ENCODE data around the gene DBF4.
A peak's percentile ranks its signal among the peaks of the same experiment; 100 is the strongest.
"Not testable (repeated sequence)": the region's sequence is repeated elsewhere in the genome, so short reads cannot be mapped to it uniquely, and the experiment has no call there.

Gene DBF4

GRCh38 chr7:87926581-87927461 is 50.5 kb downstream of the DBF4 start:
- H3K4me3 ChIP-seq (ENCODE audit: low read depth, low read length): 0 out of 2 replicates have a peak overlapping the region, but pooled peaks have one; percentile 23
- no peaks in the 10 kb centered on the region for H3K27me3 ChIP-seq (ENCODE audit: control insufficient read depth, insufficient read depth, low read length)
- no peaks in the 10 kb centered on the region for H3K36me3 ChIP-seq (ENCODE audit: control insufficient read depth, insufficient read depth, low read length)
- H3K9me3 ChIP-seq (ENCODE audit: control insufficient read depth, insufficient read depth, low read length): no peaks in the 10 kb centered on the region
- peaks cover 14% of the 10 kb centered on the region for H3K4me1 ChIP-seq (ENCODE audit: control insufficient read depth, insufficient read depth, low read length)
- peak overlapping the region; percentile 61 for H3K27ac ChIP-seq (ENCODE audit: low read depth, low read length)
- H3K9ac ChIP-seq (ENCODE audit: low read depth, low read length): no peak overlapping the region

GRCh38 chr7:87933605-87933952 is 57.3 kb downstream of the DBF4 start:
- no peaks in the 10 kb centered on the region for H3K9me3 ChIP-seq (ENCODE audit: control insufficient read depth, insufficient read depth, low read length)
- H3K27ac ChIP-seq (ENCODE audit: low read depth, low read length): no peak overlapping the region
- H3K27me3 ChIP-seq (ENCODE audit: control insufficient read depth, insufficient read depth, low read length): peaks cover 10% of the 10 kb centered on the region
- peaks cover 3% of the 10 kb centered on the region; the same call in 1 of the 2 replicates for H3K4me1 ChIP-seq (ENCODE audit: control insufficient read depth, insufficient read depth, low read length)
- no peak overlapping the region for H3K9ac ChIP-seq (ENCODE audit: low read depth, low read length)
- H3K4me3 ChIP-seq (ENCODE audit: low read depth, low read length): peak overlapping the region; percentile 80
- H3K36me3 ChIP-seq (ENCODE audit: control insufficient read depth, insufficient read depth, low read length): no peaks in the 10 kb centered on the region

GRCh38 chr7:87933953-87934698 is 57.8 kb downstream of the DBF4 start, which contains the start of gene ADAM22:
TSS of gene ADAM22 (plus strand) at chr7:87934251. CDS start at chr7:87934466, 215 bp downstream.
- H3K27ac ChIP-seq (ENCODE audit: low read depth, low read length): peak within 1 kb of the TSS; percentile 74
- peak within 1 kb of the TSS; percentile 80 for H3K4me3 ChIP-seq (ENCODE audit: low read depth, low read length)
- H3K27me3 ChIP-seq (ENCODE audit: control insufficient read depth, insufficient read depth, low read length): peaks cover 10% of the 10 kb centered on the region

GRCh38 chr7:87934699-87935383 is 58.5 kb downstream of the DBF4 start:
- Histone ChIP-seq H3K4me1 (ENCODE audit: control insufficient read depth, insufficient read depth, low read length) (peaks cover 3% of the 10 kb centered on the region; the same call in 1 of the 2 replicates), H3K27ac (ENCODE audit: low read depth, low read length) (no peak overlapping the region), H3K4me3 (ENCODE audit: low read depth, low read length) (peak overlapping the region; percentile 80), H3K9ac (ENCODE audit: low read depth, low read length) (peak overlapping the region; percentile 78), H3K27me3 (ENCODE audit: control insufficient read depth, insufficient read depth, low read length) (peaks cover 10% of the 10 kb centered on the region), H3K9me3 (ENCODE audit: control insufficient read depth, insufficient read depth, low read length) (no peaks in the 10 kb centered on the region), H3K36me3 (ENCODE audit: control insufficient read depth, insufficient read depth, low read length) (peaks cover 8% of the 10 kb centered on the region)

More at GRCh38 chr7:87933953-87934698, 57.8 kb downstream of the DBF4 start, which contains the start of gene ADAM22:
- H3K4me1 ChIP-seq (ENCODE audit: control insufficient read depth, insufficient read depth, low read length): peaks cover 3% of the 10 kb centered on the region; the same call in 1 of the 2 replicates
- peak within 1 kb of the TSS; percentile 78 for H3K9ac ChIP-seq (ENCODE audit: low read depth, low read length)
- peaks cover 3% of the 10 kb centered on the region for H3K36me3 ChIP-seq (ENCODE audit: control insufficient read depth, insufficient read depth, low read length)
- no peaks in the 10 kb centered on the region for H3K9me3 ChIP-seq (ENCODE audit: control insufficient read depth, insufficient read depth, low read length)

- H3K36me3 ChIP-seq (ENCODE audit: control insufficient read depth, insufficient read depth, low read length): peaks cover 8% of the 10 kb centered on the region
- no peak overlapping the region for H3K27ac ChIP-seq (ENCODE audit: low read depth, low read length)
- H3K4me3 ChIP-seq (ENCODE audit: low read depth, low read length): peak overlapping the region; percentile 80
- no peak overlapping the region for H3K9ac ChIP-seq (ENCODE audit: low read depth, low read length)
- H3K4me1 ChIP-seq (ENCODE audit: control insufficient read depth, insufficient read depth, low read length): peaks cover 3% of the 10 kb centered on the region; the same call in 1 of the 2 replicates
- H3K27me3 ChIP-seq (ENCODE audit: control insufficient read depth, insufficient read depth, low read length): peaks cover 10% of the 10 kb centered on the region
- no peaks in the 10 kb centered on the region for H3K9me3 ChIP-seq (ENCODE audit: control insufficient read depth, insufficient read depth, low read length)
Observed at GRCh38 chr7:87935384-87935706, 59.1 kb downstream of the DBF4 start.

GRCh38 chr7:87941138-87941537 is 64.8 kb downstream of the DBF4 start:
- Histone ChIP-seq H3K4me1 (ENCODE audit: control insufficient read depth, insufficient read depth, low read length) (no peaks in the 10 kb centered on the region), H3K27me3 (ENCODE audit: control insufficient read depth, insufficient read depth, low read length) (no peaks in the 10 kb centered on the region), H3K9me3 (ENCODE audit: control insufficient read depth, insufficient read depth, low read length) (no peaks in the 10 kb centered on the region), H3K9ac (ENCODE audit: low read depth, low read length) (no peak overlapping the region), H3K36me3 (ENCODE audit: control insufficient read depth, insufficient read depth, low read length) (peaks cover 8% of the 10 kb centered on the region), H3K27ac (ENCODE audit: low read depth, low read length) (no peak overlapping the region), H3K4me3 (ENCODE audit: low read depth, low read length) (no peak overlapping the region)

- no peaks in the 10 kb centered on the region for H3K27me3 ChIP-seq (ENCODE audit: control insufficient read depth, insufficient read depth, low read length)
- no peaks in the 10 kb centered on the region for H3K9me3 ChIP-seq (ENCODE audit: control insufficient read depth, insufficient read depth, low read length)
- no peak overlapping the region for H3K9ac ChIP-seq (ENCODE audit: low read depth, low read length)
Observed at GRCh38 chr7:87944547-87944946, 68.3 kb downstream of the DBF4 start.

GRCh38 chr7:87945926-87946325 is 69.6 kb downstream of the DBF4 start:
- not testable (repeated sequence) for H3K27ac ChIP-seq (ENCODE audit: low read depth, low read length); H3K9me3 ChIP-seq (ENCODE audit: control insufficient read depth, insufficient read depth, low read length); H3K4me3 ChIP-seq (ENCODE audit: low read depth, low read length); H3K36me3 ChIP-seq (ENCODE audit: control insufficient read depth, insufficient read depth, low read length); H3K9ac ChIP-seq (ENCODE audit: low read depth, low read length); H3K27me3 ChIP-seq (ENCODE audit: control insufficient read depth, insufficient read depth, low read length); H3K4me1 ChIP-seq (ENCODE audit: control insufficient read depth, insufficient read depth, low read length)

More at GRCh38 chr7:87944547-87944946, 68.3 kb downstream of the DBF4 start:
- Histone ChIP-seq H3K4me3 (ENCODE audit: low read depth, low read length) (no peak overlapping the region), H3K4me1 (ENCODE audit: control insufficient read depth, insufficient read depth, low read length) (no peaks in the 10 kb centered on the region), H3K36me3 (ENCODE audit: control insufficient read depth, insufficient read depth, low read length) (0 out of 2 replicates have a peak, but pooled peaks cover under 1% of the 10 kb centered on the region), H3K27ac (ENCODE audit: low read depth, low read length) (no peak overlapping the region)

GRCh38 chr7:87948371-87948770 is 72.1 kb downstream of the DBF4 start:
- Histone ChIP-seq H3K27ac (ENCODE audit: low read depth, low read length) (no peak overlapping the region), H3K4me1 (ENCODE audit: control insufficient read depth, insufficient read depth, low read length) (no peaks in the 10 kb centered on the region), H3K27me3 (ENCODE audit: control insufficient read depth, insufficient read depth, low read length) (no peaks in the 10 kb centered on the region), H3K9me3 (ENCODE audit: control insufficient read depth, insufficient read depth, low read length) (no peaks in the 10 kb centered on the region), H3K4me3 (ENCODE audit: low read depth, low read length) (no peak overlapping the region), H3K36me3 (ENCODE audit: control insufficient read depth, insufficient read depth, low read length) (no peaks in the 10 kb centered on the region), H3K9ac (ENCODE audit: low read depth, low read length) (no peak overlapping the region)
